HG03342 (cell line): ENCODE results near the gene CRYGS.

ENCODE experiments used
- ATAC-seq: cut with Tn5 transposase; IDR thresholded peaks from one replicate; pipeline ENCODE4 v1.9.1; 2021; ENCODE audit warnings: mild to moderate bottlenecking, moderate library complexity; ENCODE audit not compliant: unreplicated experiment

The CRYGS gene

DNA sequence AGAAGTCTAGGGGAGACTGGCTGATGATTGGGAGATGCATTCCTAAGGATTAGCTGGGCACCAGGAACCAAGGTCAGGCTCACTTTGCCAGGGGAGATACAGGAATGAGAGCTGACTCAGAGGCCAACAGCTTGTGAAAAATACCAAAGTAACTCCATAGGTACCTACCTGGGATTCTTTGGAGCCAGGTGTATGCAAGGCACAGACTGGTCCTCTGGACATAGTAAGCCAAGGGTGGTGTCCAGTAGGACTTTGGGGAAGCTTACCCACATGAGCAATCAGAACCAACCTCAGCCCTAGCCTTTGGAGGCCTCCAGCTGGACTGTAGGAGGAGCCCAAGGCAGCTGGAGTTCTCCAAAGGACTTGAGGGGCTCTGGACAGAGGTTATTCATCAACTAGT lies 47.5 kb downstream of the CRYGS start:
- ATAC-seq: no peak

DNA sequence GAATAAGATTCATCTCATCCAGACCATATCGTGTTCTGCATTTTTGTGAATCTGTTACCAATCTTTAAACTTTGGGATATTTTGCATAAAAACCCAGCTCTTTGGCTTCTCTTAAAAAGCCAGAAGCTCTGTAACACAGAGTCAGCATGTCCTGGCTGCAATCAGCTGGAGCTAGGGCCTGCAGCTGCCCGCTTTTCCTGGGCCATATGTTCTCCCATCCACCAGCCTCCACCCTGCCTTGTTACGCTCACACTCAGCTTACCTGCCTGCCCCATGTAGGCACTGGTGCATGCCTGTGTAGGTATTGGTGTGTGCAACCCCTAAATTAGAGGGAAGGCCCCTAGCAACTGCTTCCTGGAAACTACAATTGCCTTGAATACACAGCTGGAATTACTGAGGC lies 48.2 kb downstream of the CRYGS start:
- no peak for ATAC-seq

DNA sequence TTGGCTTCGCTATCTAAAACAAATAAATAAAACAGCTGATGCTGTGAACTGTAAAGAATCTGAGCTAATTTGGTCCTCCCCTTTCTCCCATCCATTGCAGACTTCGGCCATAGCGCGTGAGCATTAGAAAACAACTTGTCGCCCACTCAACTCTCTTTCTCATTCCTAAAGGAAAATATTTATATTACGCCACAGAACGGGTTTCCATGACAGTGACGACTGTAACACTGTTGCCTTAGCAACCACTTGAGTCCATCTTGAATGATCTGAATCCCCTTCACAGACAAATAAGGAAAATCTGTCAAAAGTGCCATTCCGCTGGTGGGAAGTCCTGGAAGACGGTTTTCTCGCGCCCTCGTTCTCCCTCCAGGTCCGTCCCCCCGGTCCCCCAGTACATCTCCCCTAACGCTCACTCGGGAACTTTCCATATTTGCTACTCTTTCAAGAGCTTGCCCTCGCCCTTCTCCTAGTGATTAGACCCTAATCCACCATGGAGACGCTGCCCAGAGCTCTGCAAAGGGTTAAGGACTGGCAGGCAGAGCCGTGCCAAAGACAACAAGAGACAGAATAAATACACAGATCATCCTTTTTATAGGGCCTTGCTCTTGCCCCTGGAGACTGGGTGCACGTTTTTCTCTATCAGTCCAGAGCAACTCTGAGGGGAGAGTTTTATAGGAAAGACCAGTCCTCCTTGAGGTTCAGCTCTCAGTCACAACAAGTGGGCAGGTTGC lies 50.5 kb downstream of the CRYGS start:
- no peak for ATAC-seq

DNA sequence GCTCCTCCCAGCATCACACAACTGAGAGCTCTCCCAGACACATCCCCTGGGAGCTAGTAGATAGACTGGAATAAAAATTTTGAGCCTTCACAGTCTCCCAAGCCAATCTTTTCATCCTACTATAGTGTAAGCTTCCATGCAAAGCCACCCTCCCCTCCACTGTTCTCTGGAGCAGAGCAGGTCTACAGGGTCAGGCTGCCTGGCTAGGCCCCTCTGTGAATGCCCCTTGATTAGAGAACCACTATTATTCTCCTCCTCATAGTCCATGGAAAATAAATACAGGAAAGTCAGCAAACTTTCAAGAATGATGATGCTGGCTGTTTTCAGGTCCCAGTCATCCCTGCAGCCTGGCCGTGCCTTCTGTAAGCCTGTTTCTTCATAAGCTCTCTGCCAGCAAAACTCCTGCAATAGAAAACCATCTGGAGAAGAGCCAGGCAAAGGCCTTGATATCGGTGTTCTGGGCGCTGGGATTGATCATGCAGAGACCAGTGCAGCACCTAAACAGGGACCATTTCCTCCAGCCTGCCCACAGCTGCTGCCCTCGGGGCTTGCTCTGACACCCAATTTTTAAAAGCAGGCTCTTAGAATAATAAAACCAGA lies 51.7 kb downstream of the CRYGS start:
- no peak for ATAC-seq

DNA sequence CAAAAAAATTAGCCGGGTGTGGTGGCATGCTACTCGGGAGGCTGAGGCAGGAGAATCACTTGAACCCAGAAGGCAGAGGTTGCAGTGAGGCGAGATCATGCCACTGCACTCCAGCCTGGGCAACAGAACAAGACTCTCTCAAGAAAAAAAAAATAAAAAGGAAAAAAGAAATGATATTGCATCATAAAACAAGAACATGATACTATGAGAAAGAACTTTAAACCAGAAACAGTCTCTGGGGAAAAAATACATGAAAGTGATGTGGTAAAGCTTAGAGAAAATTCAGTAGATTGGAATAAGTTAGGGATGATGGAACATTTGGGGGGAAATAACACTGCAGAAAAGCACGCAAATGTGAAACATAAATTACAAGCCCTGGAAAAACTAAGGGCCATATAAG lies 54.7 kb downstream of the CRYGS start:
- no peak for ATAC-seq
